Psoas muscle (tissue), 8 donors: ENCODE measurements around the gene POLD3. TPM values are rescaled to one million over a fixed set of nuclear protein-coding genes. Genes with fewer than 3 reads are reported as not detected.

Source experiments
- ATAC-seq, 4 donors: fragments of 200-7000 bp; cut with Tn5 transposase; one replicate each; pipeline ENCODE4 v1.9.1; 2020; ENCODE audit warnings: moderate library complexity in 3 of 4, mild to moderate bottlenecking in 2 of 4
- DNase-seq, 2 donors: peaks; one replicate each; pipeline ENCODE4 v3.0.0-alpha.2; 2020
- H3K27ac ChIP-seq: fragments of 200-600 bp; one replicate; pipeline ENCODE4 v1.8.0; 2022
- H3K27me3 ChIP-seq, 3 donors: fragments of 200-600 bp in 1 of 3; one replicate each; pipeline versions ENCODE4 v1.6.1 to v1.8.0; 2013 to 2022; ENCODE audit warnings: low read length in 2 of 3, mild to moderate bottlenecking in 2 of 3, moderate library complexity in 1 of 3; ENCODE audit not compliant: insufficient read depth in 3 of 3
- H3K36me3 ChIP-seq, 2 donors: fragments of 200-600 bp in 1 of 2; one replicate each; pipeline versions ENCODE4 v1.6.1 to v1.8.0; 2013 to 2022; ENCODE audit warnings: low read depth in 1 of 2, mild to moderate bottlenecking in 1 of 2, moderate library complexity in 1 of 2; ENCODE audit not compliant: insufficient read depth in 1 of 2
- H3K4me1 ChIP-seq: fragments of 200-600 bp; one replicate; pipeline ENCODE4 v1.8.0; 2022
- H3K4me3 ChIP-seq: fragments of 200-600 bp; one replicate; pipeline ENCODE4 v1.8.0; 2022; ENCODE audit warnings: mild to moderate bottlenecking
- H3K9me3 ChIP-seq: fragments of 200-600 bp; one replicate; pipeline ENCODE4 v1.8.0; 2022
- CTCF ChIP-seq: fragments of 200-600 bp; IDR thresholded peaks from one replicate; pipeline ENCODE4 v1.8.0; 2022; ENCODE audit warnings: antibody characterized with exemption
- WGBS, 3 donors: extraction: QIAGEN DNeasy Blood & Tissue Kit; methylation state at CpG; one replicate each; pipeline versions ENCODE4 v1.1.6 to v1.1.7; 2013; 5-methylcytosine and 5-hydroxymethylcytosine counted together
- intact Hi-C, 2 donors: fragments of 100-400 bp; cut with DNase I; formaldehyde crosslinking; loops; one replicate each; pipeline versions ENCODE4 v1.11.0 to v1.14.2; 2022
- polyA plus RNA-seq, 3 donors: library from polyadenylated mRNA; stranded (reverse); fragments of 200-250 nt; gene quantifications; one replicate each; pipeline ENCODE4 v1.2.3, GENCODE V29; 2013
- total RNA-seq, 4 donors: library from RNA; stranded (reverse); fragmentation: NEBNext Ultra II Directional in 2 of 4; extraction: Animal tissue kit (Norgen Biotek cat#: 25700) in 2 of 4; gene quantifications; one replicate each; pipeline versions ENCODE4 v1.2.1 to v1.2.4, GENCODE V29; 2021 to 2023
- donor health status: healthy with polysubstance abuse.
- donor health status: DM: no; HTN: no; CAD: no; lungs with moderate emphysema.
- donor health status: Bipolar disorder and iron deficiency.
- donor health status: healthy.
- donor health status: DM: yes; HTN: yes; CAD: no.
- donor health status: DM: no; HTN: no; CAD: no.
- donor health status: DM: no; HTN: no; CAD: no.
- donor health status: DM: yes; HTN: yes; CAD: no.

POLD3 gene
- total and polyA plus RNA-seq, 7 donors = 7.0 to 10.2 (median 7.8) TPM

GRCh38 chr11:74604311-74604710 lies 11.9 kb downstream of the POLD3 start:
- Histone ChIP-seq H3K9me3 (no peaks in the 10 kb centered on the region), H3K27me3 (no peaks in the 10 kb centered on the region), H3K4me3 (no peak overlapping the region), H3K36me3 (peaks cover 0 to 36% of the 10 kb centered on the region in 2 donors), H3K4me1 (no peaks in the 10 kb centered on the region), H3K27ac (no peak overlapping the region)
- ATAC-seq (no peak), DNase-seq (no peak)
- intact Hi-C loops = no loop called here
- TF ChIP-seq CTCF = no peak

GRCh38 chr11:74605403-74605802 lies 13.0 kb downstream of the POLD3 start:
- no peak overlapping the region for H3K27ac ChIP-seq
- no peaks in the 10 kb centered on the region for H3K9me3 ChIP-seq
- DNase-seq (no peak), ATAC-seq (no peak)
- no peaks in the 10 kb centered on the region for H3K4me1 ChIP-seq
- no peaks in the 10 kb centered on the region for H3K27me3 ChIP-seq
- TF ChIP-seq CTCF = no peak
- intact Hi-C loops = no loop called here
- WGBS, 3 donors = 74 to 82% (median 79%) methylated on average over 5 of the region's 5 CpGs
- H3K36me3 ChIP-seq = peaks cover 0 to 29% of the 10 kb centered on the region in 2 donors
- no peak overlapping the region for H3K4me3 ChIP-seq

GRCh38 chr11:74608431-74608830 lies 16.0 kb downstream of the POLD3 start:
- intact Hi-C loops = no loop called here
- H3K36me3 ChIP-seq = peaks cover 0 to 40% of the 10 kb centered on the region in 2 donors

GRCh38 chr11:74611369-74611861 lies 19.0 kb downstream of the POLD3 start:
- no peaks in the 10 kb centered on the region for H3K4me1 ChIP-seq
- DNase-seq = no peak
- no peaks in the 10 kb centered on the region for H3K9me3 ChIP-seq
- peak overlapping the region; percentile 17 for H3K27ac ChIP-seq
- H3K27me3 ChIP-seq = no peaks in the 10 kb centered on the region
- intact Hi-C loops = loop anchor here in 1 of 2 donors (5.0 kb wide), 1 partner anchor 116 kb away; no protein-coding TSS in a partner anchor
- TF ChIP-seq CTCF = peak; percentile 46
- H3K36me3 ChIP-seq = peaks cover 0 to 22% of the 10 kb centered on the region in 2 donors
- H3K4me3 ChIP-seq = no peak overlapping the region
- ATAC-seq = peak in 2 of 4 donors; percentile 37 to 65
- 55 to 68% (median 56%) methylated on average over 2 of the region's 2 CpGs for WGBS, 3 donors

More at GRCh38 chr11:74608431-74608830, 16.0 kb downstream of the POLD3 start:
- WGBS, 3 donors = 67 to 75% (median 72%) methylated on average over 4 of the region's 4 CpGs
- H3K4me3 ChIP-seq = no peak overlapping the region
- no peaks in the 10 kb centered on the region for H3K9me3 ChIP-seq
- no peaks in the 10 kb centered on the region for H3K4me1 ChIP-seq
- no peak for TF ChIP-seq CTCF
- H3K27me3 ChIP-seq = no peaks in the 10 kb centered on the region
- no peak for ATAC-seq
- DNase-seq = no peak
- H3K27ac ChIP-seq = no peak overlapping the region

- DNase-seq (no peak), ATAC-seq (no peak)
- 93 to 97% (median 97%) methylated on average over 3 of the region's 3 CpGs for WGBS, 3 donors
- Histone ChIP-seq H3K4me1 (no peaks in the 10 kb centered on the region), H3K4me3 (no peak overlapping the region), H3K9me3 (no peaks in the 10 kb centered on the region), H3K36me3 (peaks cover 0 to 28% of the 10 kb centered on the region in 2 donors), H3K27ac (no peak overlapping the region), H3K27me3 (no peaks in the 10 kb centered on the region)
- TF ChIP-seq CTCF = no peak
- intact Hi-C loops = loop anchor here in 1 of 2 donors (5.0 kb wide), 1 partner anchor 114 kb away; no protein-coding TSS in a partner anchor
These were observed 20.5 kb downstream of the POLD3 start for GRCh38 chr11:74612877-74613276.
